ENCODE measurements around the gene CNTN4.

CNTN4 gene

GRCh38 chr3:2937592-2937991, 838.9 kb downstream of the CNTN4 start:
- no peak overlapping the region for H3K27ac ChIP-seq (ENCODE audit: low read depth in 2 of 2, low read length in 2 of 2)
- H3K4me3 ChIP-seq (ENCODE audit: low read length in 2 of 2): no peak overlapping the region
- H3K27me3 ChIP-seq (ENCODE audit: control insufficient read depth in 2 of 2, insufficient read depth in 2 of 2, low read length in 2 of 2): no peaks in the 10 kb centered on the region
- no peak overlapping the region for H3K9ac ChIP-seq (ENCODE audit: low read depth in 1 of 2, low read length in 2 of 2)
- H3K4me1 ChIP-seq (ENCODE audit: control insufficient read depth in 2 of 2, insufficient read depth in 2 of 2, low read length in 2 of 2): no peaks in the 10 kb centered on the region
- H3K36me3 ChIP-seq (ENCODE audit: control insufficient read depth in 2 of 2, insufficient read depth in 2 of 2, low read length in 2 of 2): no peaks in the 10 kb centered on the region
- H3K9me3 ChIP-seq (ENCODE audit: control insufficient read depth in 2 of 2, low read length in 2 of 2): no peaks in the 10 kb centered on the region

- H3K9ac ChIP-seq (ENCODE audit: low read depth in 1 of 2, low read length in 2 of 2): no peak overlapping the region
- no peaks in the 10 kb centered on the region for H3K4me1 ChIP-seq (ENCODE audit: control insufficient read depth in 2 of 2, insufficient read depth in 2 of 2, low read length in 2 of 2)
- H3K4me3 ChIP-seq (ENCODE audit: low read length in 2 of 2): no peak overlapping the region
- no peaks in the 10 kb centered on the region for H3K27me3 ChIP-seq (ENCODE audit: control insufficient read depth in 2 of 2, insufficient read depth in 2 of 2, low read length in 2 of 2)
- no peaks in the 10 kb centered on the region for H3K36me3 ChIP-seq (ENCODE audit: control insufficient read depth in 2 of 2, insufficient read depth in 2 of 2, low read length in 2 of 2)
- H3K9me3 ChIP-seq (ENCODE audit: control insufficient read depth in 2 of 2, low read length in 2 of 2): no peaks in the 10 kb centered on the region
- no peak overlapping the region for H3K27ac ChIP-seq (ENCODE audit: low read depth in 2 of 2, low read length in 2 of 2)
Measured at GRCh38 chr3:2938711-2939110, 840.0 kb downstream of the CNTN4 start.

GRCh38 chr3:2940062-2940461, 841.4 kb downstream of the CNTN4 start:
- H3K27ac ChIP-seq (ENCODE audit: low read depth in 2 of 2, low read length in 2 of 2): no peak overlapping the region

GRCh38 chr3:2944628-2945027, 846.0 kb downstream of the CNTN4 start:
- Histone ChIP-seq H3K36me3 (ENCODE audit: control insufficient read depth in 2 of 2, insufficient read depth in 2 of 2, low read length in 2 of 2) (no peaks in the 10 kb centered on the region), H3K9me3 (ENCODE audit: control insufficient read depth in 2 of 2, low read length in 2 of 2) (no peaks in the 10 kb centered on the region), H3K27ac (ENCODE audit: low read depth in 2 of 2, low read length in 2 of 2) (no peak overlapping the region), H3K4me1 (ENCODE audit: control insufficient read depth in 2 of 2, insufficient read depth in 2 of 2, low read length in 2 of 2) (no peaks in the 10 kb centered on the region), H3K4me3 (ENCODE audit: low read length in 2 of 2) (no peak overlapping the region), H3K27me3 (ENCODE audit: control insufficient read depth in 2 of 2, insufficient read depth in 2 of 2, low read length in 2 of 2) (no peaks in the 10 kb centered on the region), H3K9ac (ENCODE audit: low read depth in 1 of 2, low read length in 2 of 2) (no peak overlapping the region)

More at GRCh38 chr3:2940062-2940461, 841.4 kb downstream of the CNTN4 start:
- no peaks in the 10 kb centered on the region for H3K27me3 ChIP-seq (ENCODE audit: control insufficient read depth in 2 of 2, insufficient read depth in 2 of 2, low read length in 2 of 2)
- no peaks in the 10 kb centered on the region for H3K9me3 ChIP-seq (ENCODE audit: control insufficient read depth in 2 of 2, low read length in 2 of 2)
- H3K4me1 ChIP-seq (ENCODE audit: control insufficient read depth in 2 of 2, insufficient read depth in 2 of 2, low read length in 2 of 2): no peaks in the 10 kb centered on the region
- H3K4me3 ChIP-seq (ENCODE audit: low read length in 2 of 2): no peak overlapping the region
- H3K9ac ChIP-seq (ENCODE audit: low read depth in 1 of 2, low read length in 2 of 2): no peak overlapping the region
- no peaks in the 10 kb centered on the region for H3K36me3 ChIP-seq (ENCODE audit: control insufficient read depth in 2 of 2, insufficient read depth in 2 of 2, low read length in 2 of 2)

- Histone ChIP-seq H3K36me3 (ENCODE audit: control insufficient read depth in 2 of 2, insufficient read depth in 2 of 2, low read length in 2 of 2) (no peaks in the 10 kb centered on the region), H3K4me1 (ENCODE audit: control insufficient read depth in 2 of 2, insufficient read depth in 2 of 2, low read length in 2 of 2) (no peaks in the 10 kb centered on the region), H3K9ac (ENCODE audit: low read depth in 1 of 2, low read length in 2 of 2) (no peak overlapping the region), H3K27ac (ENCODE audit: low read depth in 2 of 2, low read length in 2 of 2) (no peak overlapping the region), H3K4me3 (ENCODE audit: low read length in 2 of 2) (no peak overlapping the region), H3K27me3 (ENCODE audit: control insufficient read depth in 2 of 2, insufficient read depth in 2 of 2, low read length in 2 of 2) (no peaks in the 10 kb centered on the region), H3K9me3 (ENCODE audit: control insufficient read depth in 2 of 2, low read length in 2 of 2) (no peaks in the 10 kb centered on the region)
Measured at GRCh38 chr3:2945121-2945520, 846.5 kb downstream of the CNTN4 start.

- no peaks in the 10 kb centered on the region for H3K36me3 ChIP-seq (ENCODE audit: control insufficient read depth in 2 of 2, insufficient read depth in 2 of 2, low read length in 2 of 2)
- H3K27ac ChIP-seq (ENCODE audit: low read depth in 2 of 2, low read length in 2 of 2): no peak overlapping the region
- H3K9me3 ChIP-seq (ENCODE audit: control insufficient read depth in 2 of 2, low read length in 2 of 2): no peaks in the 10 kb centered on the region
- H3K27me3 ChIP-seq (ENCODE audit: control insufficient read depth in 2 of 2, insufficient read depth in 2 of 2, low read length in 2 of 2): no peaks in the 10 kb centered on the region
- no peaks in the 10 kb centered on the region for H3K4me1 ChIP-seq (ENCODE audit: control insufficient read depth in 2 of 2, insufficient read depth in 2 of 2, low read length in 2 of 2)
- H3K9ac ChIP-seq (ENCODE audit: low read depth in 1 of 2, low read length in 2 of 2): no peak overlapping the region
- no peak overlapping the region for H3K4me3 ChIP-seq (ENCODE audit: low read length in 2 of 2)
Measured at GRCh38 chr3:2947536-2947935, 848.9 kb downstream of the CNTN4 start.

GRCh38 chr3:2948882-2949281, 850.2 kb downstream of the CNTN4 start:
- H3K9ac ChIP-seq (ENCODE audit: low read depth in 1 of 2, low read length in 2 of 2): no peak overlapping the region
- H3K36me3 ChIP-seq (ENCODE audit: control insufficient read depth in 2 of 2, insufficient read depth in 2 of 2, low read length in 2 of 2): no peaks in the 10 kb centered on the region
- no peaks in the 10 kb centered on the region for H3K9me3 ChIP-seq (ENCODE audit: control insufficient read depth in 2 of 2, low read length in 2 of 2)
- H3K4me1 ChIP-seq (ENCODE audit: control insufficient read depth in 2 of 2, insufficient read depth in 2 of 2, low read length in 2 of 2): no peaks in the 10 kb centered on the region
- no peak overlapping the region for H3K4me3 ChIP-seq (ENCODE audit: low read length in 2 of 2)
- H3K27ac ChIP-seq (ENCODE audit: low read depth in 2 of 2, low read length in 2 of 2): no peak overlapping the region
- no peaks in the 10 kb centered on the region for H3K27me3 ChIP-seq (ENCODE audit: control insufficient read depth in 2 of 2, insufficient read depth in 2 of 2, low read length in 2 of 2)

- H3K4me3 ChIP-seq (ENCODE audit: low read length in 2 of 2): no peak overlapping the region
- H3K4me1 ChIP-seq (ENCODE audit: control insufficient read depth in 2 of 2, insufficient read depth in 2 of 2, low read length in 2 of 2): no peaks in the 10 kb centered on the region
- H3K9ac ChIP-seq (ENCODE audit: low read depth in 1 of 2, low read length in 2 of 2): no peak overlapping the region
- H3K27ac ChIP-seq (ENCODE audit: low read depth in 2 of 2, low read length in 2 of 2): no peak overlapping the region
- no peaks in the 10 kb centered on the region for H3K27me3 ChIP-seq (ENCODE audit: control insufficient read depth in 2 of 2, insufficient read depth in 2 of 2, low read length in 2 of 2)
- no peaks in the 10 kb centered on the region for H3K36me3 ChIP-seq (ENCODE audit: control insufficient read depth in 2 of 2, insufficient read depth in 2 of 2, low read length in 2 of 2)
- H3K9me3 ChIP-seq (ENCODE audit: control insufficient read depth in 2 of 2, low read length in 2 of 2): no peaks in the 10 kb centered on the region
Measured at GRCh38 chr3:2950159-2950558, 851.5 kb downstream of the CNTN4 start.

GRCh38 chr3:2957115-2957514, 858.4 kb downstream of the CNTN4 start:
- H3K4me3 ChIP-seq (ENCODE audit: low read length in 2 of 2): no peak overlapping the region
- no peaks in the 10 kb centered on the region for H3K9me3 ChIP-seq (ENCODE audit: control insufficient read depth in 2 of 2, low read length in 2 of 2)
- H3K36me3 ChIP-seq (ENCODE audit: control insufficient read depth in 2 of 2, insufficient read depth in 2 of 2, low read length in 2 of 2): no peaks in the 10 kb centered on the region
- H3K4me1 ChIP-seq (ENCODE audit: control insufficient read depth in 2 of 2, insufficient read depth in 2 of 2, low read length in 2 of 2): no peaks in the 10 kb centered on the region
- no peaks in the 10 kb centered on the region for H3K27me3 ChIP-seq (ENCODE audit: control insufficient read depth in 2 of 2, insufficient read depth in 2 of 2, low read length in 2 of 2)
- H3K9ac ChIP-seq (ENCODE audit: low read depth in 1 of 2, low read length in 2 of 2): no peak overlapping the region
- H3K27ac ChIP-seq (ENCODE audit: low read depth in 2 of 2, low read length in 2 of 2): no peak overlapping the region

- Histone ChIP-seq H3K27me3 (ENCODE audit: control insufficient read depth in 2 of 2, insufficient read depth in 2 of 2, low read length in 2 of 2) (no peaks in the 10 kb centered on the region), H3K27ac (ENCODE audit: low read depth in 2 of 2, low read length in 2 of 2) (no peak overlapping the region), H3K9me3 (ENCODE audit: control insufficient read depth in 2 of 2, low read length in 2 of 2) (no peaks in the 10 kb centered on the region), H3K9ac (ENCODE audit: low read depth in 1 of 2, low read length in 2 of 2) (no peak overlapping the region), H3K4me3 (ENCODE audit: low read length in 2 of 2) (no peak overlapping the region), H3K36me3 (ENCODE audit: control insufficient read depth in 2 of 2, insufficient read depth in 2 of 2, low read length in 2 of 2) (no peaks in the 10 kb centered on the region), H3K4me1 (ENCODE audit: control insufficient read depth in 2 of 2, insufficient read depth in 2 of 2, low read length in 2 of 2) (no peaks in the 10 kb centered on the region)
Measured at GRCh38 chr3:2958551-2958950, 859.9 kb downstream of the CNTN4 start.

- Histone ChIP-seq H3K4me3 (ENCODE audit: low read length in 2 of 2) (no peak overlapping the region), H3K9me3 (ENCODE audit: control insufficient read depth in 2 of 2, low read length in 2 of 2) (no peaks in the 10 kb centered on the region), H3K4me1 (ENCODE audit: control insufficient read depth in 2 of 2, insufficient read depth in 2 of 2, low read length in 2 of 2) (no peaks in the 10 kb centered on the region), H3K36me3 (ENCODE audit: control insufficient read depth in 2 of 2, insufficient read depth in 2 of 2, low read length in 2 of 2) (no peaks in the 10 kb centered on the region), H3K9ac (ENCODE audit: low read depth in 1 of 2, low read length in 2 of 2) (no peak overlapping the region), H3K27ac (ENCODE audit: low read depth in 2 of 2, low read length in 2 of 2) (no peak overlapping the region), H3K27me3 (ENCODE audit: control insufficient read depth in 2 of 2, insufficient read depth in 2 of 2, low read length in 2 of 2) (no peaks in the 10 kb centered on the region)
Measured at GRCh38 chr3:2961576-2961975, 862.9 kb downstream of the CNTN4 start.
